Nephron (organoid): Measurements from ENCODE around the gene PKHD1.

ENCODE experiments used
- H3K27ac Mint-ChIP-seq, 3 experiments: 2 replicates each; pipeline ENCODE4 v1.8.0; 2020; ENCODE audit warnings: mixed read lengths in 3 of 3, mild to moderate bottlenecking in 2 of 3, moderate library complexity in 1 of 3
- H3K27me3 Mint-ChIP-seq: 2 replicates; pipeline ENCODE4 v1.8.0; 2021; ENCODE audit warnings: low read depth, mild to moderate bottlenecking, moderate library complexity, mixed read lengths
- H3K36me3 Mint-ChIP-seq: 2 replicates; pipeline ENCODE4 v1.8.0; 2020; ENCODE audit warnings: low read depth, mixed read lengths
- H3K4me1 Mint-ChIP-seq: 2 replicates; pipeline ENCODE4 v1.8.0; 2020; ENCODE audit warnings: mixed read lengths
- H3K4me3 Mint-ChIP-seq, 3 experiments: 2 replicates each; pipeline ENCODE4 v1.8.0; 2020; ENCODE audit warnings: mild to moderate bottlenecking in 3 of 3, mixed read lengths in 3 of 3, moderate library complexity in 2 of 3
- H3K9me3 Mint-ChIP-seq: 2 replicates; pipeline ENCODE4 v1.8.0; 2020; ENCODE audit warnings: mixed read lengths
- TF ChIP-seq, protein P1 (sequence below), 3 experiments: fragments of 200-600 bp; sonication (generic); IDR thresholded peaks; one replicate each; pipeline ENCODE4 v1.5.0; 2021; ENCODE audit warnings: antibody characterized with exemption in 3 of 3; ENCODE audit not compliant: unreplicated experiment in 3 of 3

The PKHD1 gene

GRCh38 chr6:51684603-51685002 lies 402.8 kb downstream of the PKHD1 start:
- Mint-ChIP-seq H3K27me3 (no peaks in the 10 kb centered on the region), H3K36me3 (no peaks in the 10 kb centered on the region), H3K9me3 (no peaks in the 10 kb centered on the region), H3K27ac (no peak overlapping the region), H3K4me1 (no peaks in the 10 kb centered on the region), H3K4me3 (no peak overlapping the region)
- TF ChIP-seq, protein P1, sequence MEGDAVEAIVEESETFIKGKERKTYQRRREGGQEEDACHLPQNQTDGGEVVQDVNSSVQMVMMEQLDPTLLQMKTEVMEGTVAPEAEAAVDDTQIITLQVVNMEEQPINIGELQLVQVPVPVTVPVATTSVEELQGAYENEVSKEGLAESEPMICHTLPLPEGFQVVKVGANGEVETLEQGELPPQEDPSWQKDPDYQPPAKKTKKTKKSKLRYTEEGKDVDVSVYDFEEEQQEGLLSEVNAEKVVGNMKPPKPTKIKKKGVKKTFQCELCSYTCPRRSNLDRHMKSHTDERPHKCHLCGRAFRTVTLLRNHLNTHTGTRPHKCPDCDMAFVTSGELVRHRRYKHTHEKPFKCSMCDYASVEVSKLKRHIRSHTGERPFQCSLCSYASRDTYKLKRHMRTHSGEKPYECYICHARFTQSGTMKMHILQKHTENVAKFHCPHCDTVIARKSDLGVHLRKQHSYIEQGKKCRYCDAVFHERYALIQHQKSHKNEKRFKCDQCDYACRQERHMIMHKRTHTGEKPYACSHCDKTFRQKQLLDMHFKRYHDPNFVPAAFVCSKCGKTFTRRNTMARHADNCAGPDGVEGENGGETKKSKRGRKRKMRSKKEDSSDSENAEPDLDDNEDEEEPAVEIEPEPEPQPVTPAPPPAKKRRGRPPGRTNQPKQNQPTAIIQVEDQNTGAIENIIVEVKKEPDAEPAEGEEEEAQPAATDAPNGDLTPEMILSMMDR (IDR thresholded peaks at IDR 0.05; ENCODE audit: unreplicated experiment in 3 of 3), result no peak

- TF ChIP-seq, protein P1 (IDR thresholded peaks at IDR 0.05; ENCODE audit: unreplicated experiment in 3 of 3), result no peak
- no peak overlapping the region for H3K4me3 Mint-ChIP-seq
- no peaks in the 10 kb centered on the region for H3K4me1 Mint-ChIP-seq
- H3K36me3 Mint-ChIP-seq, result no peaks in the 10 kb centered on the region
- no peaks in the 10 kb centered on the region for H3K9me3 Mint-ChIP-seq
- no peak overlapping the region for H3K27ac Mint-ChIP-seq
- no peaks in the 10 kb centered on the region for H3K27me3 Mint-ChIP-seq
Observed at GRCh38 chr6:51684038-51684437, 403.4 kb downstream of the PKHD1 start.

- no peak overlapping the region for H3K4me3 Mint-ChIP-seq
- TF ChIP-seq, protein P1 (IDR thresholded peaks at IDR 0.05; ENCODE audit: unreplicated experiment in 3 of 3), result no peak
- no peaks in the 10 kb centered on the region for H3K9me3 Mint-ChIP-seq
- H3K27me3 Mint-ChIP-seq, result no peaks in the 10 kb centered on the region
- no peaks in the 10 kb centered on the region for H3K4me1 Mint-ChIP-seq
- no peaks in the 10 kb centered on the region for H3K36me3 Mint-ChIP-seq
- peak overlapping the region in 1 of 3 experiments; percentile 53 for H3K27ac Mint-ChIP-seq
Observed at GRCh38 chr6:51678905-51679620, 408.4 kb downstream of the PKHD1 start.

DNA sequence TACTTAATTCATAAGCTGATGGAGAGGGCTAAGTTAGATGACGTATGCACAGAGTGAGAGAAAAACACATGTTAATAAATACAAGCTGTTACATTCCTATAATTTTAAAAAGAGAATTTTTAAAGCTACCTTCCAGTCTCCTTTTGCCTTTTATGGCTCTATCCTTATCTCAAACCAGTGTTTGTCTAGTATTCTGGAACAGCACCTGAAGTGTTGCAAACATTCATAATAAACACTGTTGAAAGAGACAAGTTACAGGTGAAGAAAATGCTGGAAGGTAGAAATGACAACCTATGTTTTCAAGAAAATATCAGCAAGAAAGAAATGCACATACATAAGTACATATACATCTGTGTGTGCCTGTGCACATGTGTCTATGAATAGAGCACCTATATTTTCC lies 409.1 kb downstream of the PKHD1 start:
- Mint-ChIP-seq H3K9me3 (no peaks in the 10 kb centered on the region), H3K36me3 (no peaks in the 10 kb centered on the region), H3K4me3 (no peak overlapping the region), H3K27me3 (no peaks in the 10 kb centered on the region), H3K27ac (no peak overlapping the region), H3K4me1 (no peaks in the 10 kb centered on the region)
- TF ChIP-seq, protein P1 (IDR thresholded peaks at IDR 0.05; ENCODE audit: unreplicated experiment in 3 of 3), result no peak

DNA sequence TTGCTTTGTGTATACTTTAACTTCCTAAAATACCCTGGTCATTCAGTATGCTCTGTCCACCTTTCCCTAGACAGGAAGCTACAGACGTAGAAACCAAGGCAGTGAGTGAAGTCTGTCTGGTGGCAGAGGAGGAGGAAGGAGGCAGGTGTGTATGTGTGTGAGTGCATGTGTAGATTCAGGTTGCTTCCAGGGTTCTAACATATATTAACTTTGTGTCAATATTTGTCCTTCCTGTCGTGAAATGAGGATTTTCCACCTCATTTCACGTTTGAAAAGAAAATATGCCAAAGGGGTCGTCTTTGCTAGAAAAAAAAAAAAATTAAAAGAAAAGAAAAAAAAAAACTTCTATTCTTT lies 411.5 kb downstream of the PKHD1 start:
- Mint-ChIP-seq H3K27ac (no peak overlapping the region), H3K27me3 (no peaks in the 10 kb centered on the region), H3K4me3 (no peak overlapping the region), H3K4me1 (no peaks in the 10 kb centered on the region), H3K36me3 (no peaks in the 10 kb centered on the region), H3K9me3 (peaks cover 2% of the 10 kb centered on the region)
- TF ChIP-seq, protein P1 (IDR thresholded peaks at IDR 0.05; ENCODE audit: unreplicated experiment in 3 of 3), result no peak
